ENCODE measurements around the gene PRSS56. TPM values are rescaled to one million over a fixed set of nuclear protein-coding genes. Genes with fewer than 3 reads are reported as not detected.
A peak's percentile ranks its signal among the peaks of the same experiment; 100 is the strongest.

Gene PRSS56
- total and polyA plus RNA-seq, 2 of the 13 experiments (the other 11 are each of a cell fraction or from before 2014, with no cell fraction given) = not detected

GRCh38 chr2:232550354-232551249 is 30.4 kb downstream of the PRSS56 start, which contains the start of the genes EIF4E2 and TIGD1 (continued):
- TF ChIP-seq ATF4 (CRISPR knock-in tag; IDR thresholded peaks at IDR 0.05) (peak in 1 of 2 experiments; percentile 88; a peak in 2 of 4 replicates), ZNF792 (CRISPR knock-in tag; IDR thresholded peaks at IDR 0.05) (peak; percentile 100), FOXA1 (IDR thresholded peaks at IDR 0.05) (no peak), FOXA1 (CRISPR knock-in tag; IDR thresholded peaks at IDR 0.05) (peak; percentile 46), ZBTB7A (CRISPR knock-in tag; IDR thresholded peaks at IDR 0.05) (peak; percentile 94), HMGXB4 (CRISPR knock-in tag; IDR thresholded peaks at IDR 0.05; ENCODE audit: borderline replicate concordance in 1 of 2, low read depth in 1 of 2) (peak; percentile 98 to 99), FOXO4 (CRISPR knock-in tag; conservative IDR thresholded peaks at IDR 0.05) (peak; percentile 99), REL (CRISPR knock-in tag; conservative IDR thresholded peaks at IDR 0.05) (peak; percentile 99), NR1H2 (CRISPR knock-in tag; IDR thresholded peaks at IDR 0.05; ENCODE audit: borderline replicate concordance, low read depth) (no peak), RARA (CRISPR knock-in tag; IDR thresholded peaks at IDR 0.05) (peak; percentile 66), ZSCAN22 (CRISPR knock-in tag; IDR thresholded peaks at IDR 0.05) (peak; percentile 61; the same call in 1 of the 2 replicates), TIGD3 (CRISPR knock-in tag; IDR thresholded peaks at IDR 0.05; ENCODE audit: borderline replicate concordance) (peak; percentile 78; the same call in 1 of the 2 replicates), ZNF280B (CRISPR knock-in tag; IDR thresholded peaks at IDR 0.05; ENCODE audit: borderline replicate concordance) (peak; percentile 99), JARID2 (CRISPR knock-in tag; IDR thresholded peaks at IDR 0.05; ENCODE audit: insufficient replicate concordance) (no peak), ZNF773 (CRISPR knock-in tag; IDR thresholded peaks at IDR 0.05; ENCODE audit: borderline replicate concordance) (peak; percentile 98; the same call in 1 of the 2 replicates), ZNF629 (CRISPR knock-in tag; conservative IDR thresholded peaks at IDR 0.05) (peak; percentile 99), ZNF660 (CRISPR knock-in tag; IDR thresholded peaks at IDR 0.05; ENCODE audit: borderline replicate concordance, low read depth) (0 out of 2 replicates have a peak, but pooled peaks have one; percentile 83), SMC3 (IDR thresholded peaks at IDR 0.05; ENCODE audit: low read length) (no peak)

Measured in HepG2 (cell line).